ENCODE results near the gene TIGIT.

The TIGIT gene

DNA sequence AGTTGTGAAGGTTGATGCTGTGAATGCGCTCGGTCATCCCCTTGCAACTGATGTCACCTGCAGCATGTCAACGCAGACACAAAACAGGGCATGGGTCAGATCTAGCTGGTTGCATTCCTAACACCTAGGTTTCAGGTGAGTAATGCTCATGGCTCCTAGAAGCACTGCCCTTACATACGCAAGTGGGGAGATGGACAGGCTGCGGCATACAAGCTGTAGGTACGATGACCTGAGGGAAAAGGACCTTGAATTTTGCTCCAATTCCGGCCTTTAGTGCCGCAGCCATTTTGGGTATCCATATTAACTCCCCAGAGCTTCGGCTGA, 58.0 kb downstream of the TIGIT start:
- DNase-seq (ENCODE audit: low spot score), result no peak

DNA sequence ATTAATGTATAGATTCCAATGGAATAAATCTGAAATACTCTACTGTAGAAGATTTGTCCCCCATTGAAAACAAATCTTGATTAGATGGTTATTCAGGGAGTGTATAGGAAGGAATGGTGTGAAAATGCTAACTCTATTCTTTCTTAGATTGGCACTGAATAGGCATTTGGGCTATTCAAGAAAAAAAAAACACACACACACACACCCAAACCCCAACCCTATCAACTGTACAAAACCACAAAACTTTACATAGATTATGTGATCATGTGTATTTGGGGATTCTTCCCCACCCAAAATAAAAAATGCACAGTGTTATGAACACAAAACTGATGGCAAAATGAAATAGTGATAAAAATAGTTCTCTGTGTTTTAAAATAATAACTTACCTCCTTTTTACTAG, 61.8 kb downstream of the TIGIT start:
- no peak for DNase-seq (ENCODE audit: low spot score)

DNA sequence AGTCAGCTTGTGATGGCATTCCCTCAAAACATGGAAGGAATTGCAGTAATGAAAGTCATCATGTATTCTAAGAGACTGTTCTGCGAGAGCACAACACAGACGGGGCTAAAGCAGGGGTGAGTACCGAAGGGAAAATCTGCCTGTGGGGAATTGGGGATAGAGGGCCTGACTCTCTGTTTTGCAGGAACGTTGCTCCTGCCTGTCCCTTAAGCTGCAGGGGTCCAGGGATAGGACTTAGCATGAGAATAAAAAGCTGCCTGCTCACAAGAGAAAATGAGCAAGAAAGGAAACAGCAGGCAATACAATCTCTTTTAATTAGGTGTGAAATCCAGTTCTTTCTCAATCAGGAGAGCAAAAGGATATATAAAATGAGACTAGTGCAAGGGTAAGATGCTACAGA, 62.2 kb downstream of the TIGIT start:
- DNase-seq (ENCODE audit: low spot score), result no peak

DNA sequence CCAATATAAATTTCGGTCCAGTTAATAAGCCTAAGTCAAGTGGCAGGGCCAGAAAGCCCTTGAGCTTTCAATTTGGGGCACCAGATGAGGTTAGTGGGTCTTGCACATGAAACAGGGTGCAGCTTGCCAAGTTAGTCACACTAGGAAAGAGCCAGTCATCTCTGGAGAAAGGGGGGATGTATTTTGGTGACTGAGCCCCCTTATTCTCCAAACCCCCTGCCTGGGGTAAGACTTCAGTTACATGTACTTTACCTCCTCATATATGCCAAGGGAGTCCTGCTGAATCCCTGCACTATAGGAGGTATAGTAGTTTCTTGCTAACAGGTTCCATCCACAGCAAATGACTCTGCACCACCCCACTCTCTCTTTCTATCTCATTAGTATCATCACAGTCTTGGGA, 62.7 kb downstream of the TIGIT start:
- no peak for DNase-seq (ENCODE audit: low spot score)

Measured in LoVo (cell line).